Ovary (tissue), 9 donors: ENCODE results near the gene DSCAML1. TPM values are rescaled to one million over a fixed set of nuclear protein-coding genes. Genes with fewer than 3 reads are reported as not detected.

ENCODE experiments used
- DNase-seq, 5 donors: peaks; one replicate each; pipeline ENCODE4 v3.0.0-alpha.2; 2019 to 2020
- H3K27ac ChIP-seq, 2 donors: fragments of 200-600 bp; one replicate each; pipeline versions ENCODE4 v1.5.1 to v1.8.0; 2019 to 2022
- H3K27me3 ChIP-seq: fragments of 200-600 bp; one replicate; pipeline ENCODE4 v1.8.0; 2022
- H3K36me3 ChIP-seq: fragments of 200-600 bp; sonication (generic); one replicate; pipeline ENCODE4 v1.5.1; 2019
- H3K4me1 ChIP-seq: one replicate; pipeline ENCODE4 v1.8.1; 2013; ENCODE audit warnings: mild to moderate bottlenecking, moderate library complexity; ENCODE audit not compliant: insufficient read depth
- H3K4me3 ChIP-seq: fragments of 200-600 bp; sonication (generic); one replicate; pipeline ENCODE4 v1.5.1; 2017
- H3K9me3 ChIP-seq, 2 donors: fragments of 200-600 bp in 1 of 2; sonication (generic) in 1 of 2; one replicate each; pipeline versions ENCODE4 v1.5.1 to v1.8.1; 2013 to 2019; ENCODE audit warnings: mild to moderate bottlenecking in 1 of 2, moderate library complexity in 1 of 2
- EP300 ChIP-seq: sonication (generic); formaldehyde crosslinking; IDR thresholded peaks from one replicate; pipeline ENCODE4 v1.6.1; 2017; ENCODE audit warnings: antibody characterized with exemption
- POLR2A ChIP-seq: fragments of 450-650 bp; IDR thresholded peaks from one replicate; pipeline ENCODE4 v1.6.1; 2017; ENCODE audit warnings: antibody characterized with exemption, mild to moderate bottlenecking, moderate library complexity
- WGBS, 3 donors: extraction: QIAGEN DNeasy Blood & Tissue Kit in 1 of 3; methylation state at CpG; one replicate each; pipeline versions ENCODE4 v1.1.5 to v1.1.7; 2013 to 2017; 5-methylcytosine and 5-hydroxymethylcytosine counted together
- intact Hi-C, 4 donors: fragments of 100-400 bp; cut with DNase I; formaldehyde crosslinking; loops; one replicate each; pipeline versions ENCODE4 v1.11.0 to v1.15.1; 2022 to 2023
- polyA plus RNA-seq, 2 donors: library from polyadenylated mRNA; stranded (reverse); fragments of 200-250 nt in 1 of 2; fragments of 350-450 nt in 1 of 2; fragmentation: Illumina TruSeq in 1 of 2; extraction: RNeasy Lipid Tissue Mini Kit (QIAGEN cat#74804) in 1 of 2; gene quantifications; one replicate each; pipeline ENCODE4 v1.2.3, GENCODE V29; 2013 to 2014
- total RNA-seq, 7 donors: library from RNA; depleted of rRNA in 2 of 7; stranded (reverse); fragments of >200 nt in 2 of 7; fragmentation: NEBNext Ultra II Directional in 3 of 7; extraction: Animal tissue kit (Norgen Biotek cat#: 25700) in 3 of 7; gene quantifications; one replicate each; pipeline versions ENCODE4 v1.1.0 to v1.2.4, GENCODE V29; 2016 to 2023
- TF ChIP-seq, protein P1 (sequence below), 3 donors: fragments of 450-650 bp in 2 of 3; fragments of 200-600 bp in 1 of 3; IDR thresholded peaks; one replicate each; pipeline versions ENCODE4 v1.5.1 to v1.8.0; 2016 to 2022; ENCODE audit warnings: antibody characterized with exemption in 3 of 3, mild to moderate bottlenecking in 1 of 3
- donor health status: DM: no; HTN: no; CAD: no; lungs with moderate emphysema.
- donor health status: DM: no; HTN: no; CAD: no.
- donor health status: Bipolar disorder and iron deficiency.
- donor health status: DM: yes; HTN: yes; CAD: no.
- donor health status: DM: no; HTN: no; CAD: no.
- donor health status: DM: yes; HTN: yes; CAD: no.

The DSCAML1 gene
- total and polyA plus RNA-seq, 9 donors: 0.77 to 16.5 (median 10.6) TPM

DNA sequence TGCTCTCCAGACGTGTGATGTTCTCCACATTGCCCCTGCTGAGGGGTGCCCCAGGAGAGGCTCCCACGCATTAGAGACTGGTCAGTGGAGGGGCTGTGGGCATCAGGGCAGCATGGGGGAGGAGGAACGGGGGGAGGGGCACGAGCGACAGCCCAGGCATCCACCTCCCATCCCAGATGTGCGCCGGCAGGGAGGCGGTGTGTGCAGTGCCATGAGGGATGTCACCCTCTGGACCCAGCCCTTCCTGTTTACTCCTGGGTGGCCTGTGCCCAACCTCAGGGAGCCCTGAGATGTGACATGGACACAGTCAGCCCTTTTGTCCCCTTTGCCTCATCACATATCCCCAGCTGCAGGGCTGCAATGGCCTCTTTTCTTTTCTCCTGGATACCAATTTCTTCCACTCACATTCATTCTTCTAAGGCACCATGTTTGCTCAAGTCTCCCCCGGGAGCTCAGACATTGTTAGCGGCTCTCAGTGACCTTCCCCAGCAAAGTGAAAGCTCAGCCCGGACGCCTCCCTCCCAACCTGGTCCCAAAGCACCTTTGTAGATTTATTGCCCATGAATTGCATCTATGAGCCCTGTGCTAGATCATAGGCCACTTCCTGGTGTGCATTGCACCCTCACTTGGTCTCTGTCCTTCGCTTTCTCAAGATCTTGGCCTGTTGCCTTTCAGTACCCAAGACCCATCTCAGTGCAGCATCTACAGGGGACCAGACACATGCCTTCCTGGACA, 318.7 kb downstream of the DSCAML1 start:
- 81 to 85% (median 82%) methylated on average over 13 of the region's 13 CpGs for WGBS, 3 donors
- no peak overlapping the region for H3K4me3 ChIP-seq
- TF ChIP-seq EP300 (no peak), POLR2A (no peak)
- TF ChIP-seq, protein P1, sequence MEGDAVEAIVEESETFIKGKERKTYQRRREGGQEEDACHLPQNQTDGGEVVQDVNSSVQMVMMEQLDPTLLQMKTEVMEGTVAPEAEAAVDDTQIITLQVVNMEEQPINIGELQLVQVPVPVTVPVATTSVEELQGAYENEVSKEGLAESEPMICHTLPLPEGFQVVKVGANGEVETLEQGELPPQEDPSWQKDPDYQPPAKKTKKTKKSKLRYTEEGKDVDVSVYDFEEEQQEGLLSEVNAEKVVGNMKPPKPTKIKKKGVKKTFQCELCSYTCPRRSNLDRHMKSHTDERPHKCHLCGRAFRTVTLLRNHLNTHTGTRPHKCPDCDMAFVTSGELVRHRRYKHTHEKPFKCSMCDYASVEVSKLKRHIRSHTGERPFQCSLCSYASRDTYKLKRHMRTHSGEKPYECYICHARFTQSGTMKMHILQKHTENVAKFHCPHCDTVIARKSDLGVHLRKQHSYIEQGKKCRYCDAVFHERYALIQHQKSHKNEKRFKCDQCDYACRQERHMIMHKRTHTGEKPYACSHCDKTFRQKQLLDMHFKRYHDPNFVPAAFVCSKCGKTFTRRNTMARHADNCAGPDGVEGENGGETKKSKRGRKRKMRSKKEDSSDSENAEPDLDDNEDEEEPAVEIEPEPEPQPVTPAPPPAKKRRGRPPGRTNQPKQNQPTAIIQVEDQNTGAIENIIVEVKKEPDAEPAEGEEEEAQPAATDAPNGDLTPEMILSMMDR (IDR thresholded peaks at IDR 0.05): no peak
- H3K27me3 ChIP-seq: no peaks in the 10 kb centered on the region
- DNase-seq: no peak
- intact Hi-C loops: no loop called here
- no peaks in the 10 kb centered on the region for H3K4me1 ChIP-seq
- no peak overlapping the region for H3K27ac ChIP-seq
- no peaks in the 10 kb centered on the region for H3K36me3 ChIP-seq
- no peaks in the 10 kb centered on the region for H3K9me3 ChIP-seq

DNA sequence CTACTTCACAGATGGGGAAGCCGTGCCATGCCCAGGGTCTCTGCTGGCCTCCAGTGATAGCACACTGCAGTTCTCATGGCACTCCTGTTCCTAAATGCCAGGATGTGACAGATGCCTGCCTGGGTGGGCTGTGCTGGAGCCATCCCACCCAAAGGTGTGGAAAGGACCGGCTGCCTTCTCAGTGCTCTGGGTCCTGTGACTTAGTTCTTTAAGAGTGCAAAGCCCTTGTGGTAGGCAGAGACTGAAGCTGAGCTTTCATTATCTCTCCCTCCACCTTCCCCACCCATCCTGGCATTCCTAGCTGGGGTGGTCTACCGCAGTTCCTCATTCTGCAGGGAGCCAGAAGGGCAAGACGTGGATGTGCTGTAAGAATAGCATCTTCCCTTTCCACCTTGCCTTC, 319.3 kb downstream of the DSCAML1 start:
- intact Hi-C loops: no loop called here
- TF ChIP-seq, protein P1 (IDR thresholded peaks at IDR 0.05): no peak
- TF ChIP-seq EP300: no peak
- TF ChIP-seq POLR2A: no peak
- no peak for DNase-seq
- WGBS, 3 donors: 83 to 87% (median 86%) methylated on average over 4 of the region's 4 CpGs
- no peaks in the 10 kb centered on the region for H3K27me3 ChIP-seq
- no peak overlapping the region for H3K4me3 ChIP-seq
- H3K27ac ChIP-seq: no peak overlapping the region
- H3K4me1 ChIP-seq: no peaks in the 10 kb centered on the region
- no peaks in the 10 kb centered on the region for H3K36me3 ChIP-seq
- no peaks in the 10 kb centered on the region for H3K9me3 ChIP-seq

DNA sequence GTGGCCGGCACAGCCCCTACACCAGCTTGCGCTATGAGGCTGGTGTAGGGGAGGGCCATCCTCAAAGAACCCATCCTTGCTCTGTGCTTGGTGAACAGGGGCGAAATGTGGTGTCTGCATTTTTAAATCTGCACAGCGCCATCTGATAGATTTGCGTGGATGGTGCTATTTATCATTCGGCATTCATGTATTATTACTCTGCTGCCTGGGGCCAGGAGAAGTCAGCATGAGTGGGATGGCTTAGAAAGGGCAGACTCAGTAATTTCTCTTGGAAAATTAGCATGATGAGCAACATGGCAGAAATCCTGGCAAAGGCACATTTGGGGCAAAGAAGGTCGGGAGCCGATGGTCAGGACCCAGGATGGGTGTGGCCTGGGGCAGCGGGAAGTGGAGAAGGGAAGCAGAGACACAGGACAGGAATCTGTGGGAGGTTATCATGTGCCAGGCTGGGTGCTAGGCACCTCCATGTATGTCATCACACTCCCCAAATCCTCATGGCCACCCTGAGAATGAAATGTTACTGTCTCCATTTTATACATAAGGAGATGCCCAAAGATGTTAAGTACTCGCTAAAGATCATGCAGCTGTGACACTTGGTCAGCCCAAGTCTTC, 320.4 kb downstream of the DSCAML1 start:
- H3K4me3 ChIP-seq: no peak overlapping the region
- TF ChIP-seq POLR2A (no peak), EP300 (no peak)
- TF ChIP-seq, protein P1 (IDR thresholded peaks at IDR 0.05): no peak

DNA sequence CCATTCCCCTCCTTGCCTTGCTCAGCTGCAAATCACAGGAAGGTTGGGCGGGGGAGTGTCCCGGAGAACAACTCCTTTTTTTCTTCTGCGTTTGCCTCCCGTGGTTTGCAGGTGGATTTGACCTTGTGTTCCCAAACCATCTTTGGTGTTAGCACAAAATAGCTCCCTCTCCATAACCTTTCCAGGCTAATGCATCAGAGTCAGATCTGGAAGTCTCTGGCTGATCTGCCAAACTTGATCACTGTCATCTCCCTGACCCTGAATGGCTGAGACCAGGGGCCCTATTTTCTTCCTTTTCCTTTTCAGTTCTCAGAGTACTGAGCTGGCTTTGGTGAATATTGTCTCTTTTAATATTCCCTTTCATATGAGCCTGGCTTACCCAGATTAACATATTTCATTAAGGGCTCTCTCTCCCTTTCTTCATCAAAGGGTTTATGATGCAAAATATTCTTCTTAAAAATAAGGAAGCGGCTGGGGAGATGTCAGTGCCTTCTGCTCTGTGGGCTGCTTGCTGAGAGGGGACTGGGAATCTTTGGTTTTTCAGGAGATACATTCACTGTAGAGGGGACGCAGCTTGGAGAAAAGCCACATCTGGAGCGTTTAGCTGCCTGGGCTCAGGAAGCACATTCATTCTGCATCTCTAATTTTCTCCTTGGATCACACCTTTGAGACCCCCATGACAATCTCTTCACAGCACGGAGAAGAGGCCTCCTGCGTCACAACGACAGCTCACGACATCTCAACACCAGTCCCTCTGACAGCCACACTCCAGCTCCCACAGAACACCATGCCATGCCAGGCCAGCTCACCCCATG, 321.1 kb downstream of the DSCAML1 start:
- WGBS, 3 donors: 71 to 74% (median 73%) methylated on average over 11 of the region's 11 CpGs
- no peaks in the 10 kb centered on the region for H3K36me3 ChIP-seq
- H3K4me3 ChIP-seq: no peak overlapping the region
- H3K4me1 ChIP-seq: no peaks in the 10 kb centered on the region
- no peak overlapping the region for H3K27ac ChIP-seq
- no peaks in the 10 kb centered on the region for H3K9me3 ChIP-seq
- no peaks in the 10 kb centered on the region for H3K27me3 ChIP-seq
- DNase-seq: no peak
- intact Hi-C loops: no loop called here
- TF ChIP-seq, protein P1 (IDR thresholded peaks at IDR 0.05): no peak
- TF ChIP-seq POLR2A (no peak), EP300 (no peak)

More for the DNA sequence above, 320.4 kb downstream of the DSCAML1 start:
- intact Hi-C loops: no loop called here
- Histone ChIP-seq H3K36me3 (no peaks in the 10 kb centered on the region), H3K27ac (no peak overlapping the region), H3K9me3 (no peaks in the 10 kb centered on the region), H3K4me1 (no peaks in the 10 kb centered on the region), H3K27me3 (no peaks in the 10 kb centered on the region)
- WGBS, 3 donors: 87 to 91% (median 87%) methylated on average over 10 of the region's 10 CpGs
- DNase-seq: no peak
